Epithelial cell of esophagus (primary cell): Measurements from ENCODE around the gene FAM120C.

ENCODE experiments used
- DNase-seq: peaks from one replicate; pipeline ENCODE4 v3.0.0; 2010; ENCODE audit warnings: low read depth
- H3K4me3 ChIP-seq: 2 replicates; pipeline ENCODE4 v1.5.1; 2011; ENCODE audit warnings: mild to moderate bottlenecking, low read length, control low read depth
- CTCF ChIP-seq: IDR thresholded peaks from 2 replicates; pipeline ENCODE4 v1.5.1; 2011; ENCODE audit warnings: low read depth, mild to moderate bottlenecking, low read length, control low read depth, inconsistent platforms; ENCODE audit not compliant: insufficient read depth; ENCODE audit errors: missing control alignments

The FAM120C gene

GRCh38 chrX:54043541-54044125, 139.4 kb downstream of the FAM120C start:
- peak; percentile 42 for DNase-seq
- peak overlapping the region; percentile 70 for H3K4me3 ChIP-seq
- no peak for TF ChIP-seq CTCF

- H3K4me3 ChIP-seq, result peak overlapping the region; percentile 70
- no peak for TF ChIP-seq CTCF
Observed at GRCh38 chrX:54043056-54043455, 140.0 kb downstream of the FAM120C start.

GRCh38 chrX:54042609-54043021, 140.4 kb downstream of the FAM120C start:
- TF ChIP-seq CTCF, result no peak
- DNase-seq, result peak; percentile 42
- H3K4me3 ChIP-seq, result peak overlapping the region; percentile 70

More at GRCh38 chrX:54043056-54043455, 140.0 kb downstream of the FAM120C start:
- DNase-seq, result no peak

- DNase-seq, result no peak
- H3K4me3 ChIP-seq, result no peak overlapping the region
- no peak for TF ChIP-seq CTCF
Observed at GRCh38 chrX:54030329-54030728, 152.7 kb downstream of the FAM120C start.

- H3K4me3 ChIP-seq, result no peak overlapping the region
- no peak for TF ChIP-seq CTCF
- DNase-seq, result peak; percentile 60
Observed at GRCh38 chrX:54029529-54030143, 153.4 kb downstream of the FAM120C start.

GRCh38 chrX:54024350-54024749, 158.7 kb downstream of the FAM120C start:
- H3K4me3 ChIP-seq, result no peak overlapping the region
- TF ChIP-seq CTCF, result no peak
- DNase-seq, result no peak
